HL-60 (cell line): ENCODE measurements around the gene BGN.

ENCODE experiments used
- CTCF ChIP-seq: IDR thresholded peaks from one replicate; pipeline ENCODE4 v1.5.1; 2011; ENCODE audit warnings: low read length, control low read depth, inconsistent platforms; ENCODE audit not compliant: insufficient read depth
- GABPA ChIP-seq: IDR thresholded peaks from 2 replicates; pipeline ENCODE4 v1.6.1; 2012; ENCODE audit warnings: low read depth
- POLR2AphosphoS5 ChIP-seq: IDR thresholded peaks from 2 replicates; pipeline ENCODE4 v1.6.1; 2012; ENCODE audit warnings: low read depth
- REST ChIP-seq: IDR thresholded peaks from 2 replicates; pipeline ENCODE4 v1.6.1; 2012; ENCODE audit warnings: low read depth; ENCODE audit not compliant: insufficient replicate concordance

GRCh38 chrX:153515435-153515834 is 20.7 kb downstream of the BGN start:
- no peak for TF ChIP-seq CTCF
- TF ChIP-seq GABPA, result no peak
- TF ChIP-seq POLR2AphosphoS5, result no peak
- no peak for TF ChIP-seq REST
